HG02870 (cell line): ENCODE data around the gene PDPN.

Source experiments
- ATAC-seq: cut with Tn5 transposase; IDR thresholded peaks from one replicate; pipeline ENCODE4 v1.9.1; 2021; ENCODE audit warnings: mild to moderate bottlenecking, moderate library complexity; ENCODE audit not compliant: unreplicated experiment

Gene PDPN

DNA sequence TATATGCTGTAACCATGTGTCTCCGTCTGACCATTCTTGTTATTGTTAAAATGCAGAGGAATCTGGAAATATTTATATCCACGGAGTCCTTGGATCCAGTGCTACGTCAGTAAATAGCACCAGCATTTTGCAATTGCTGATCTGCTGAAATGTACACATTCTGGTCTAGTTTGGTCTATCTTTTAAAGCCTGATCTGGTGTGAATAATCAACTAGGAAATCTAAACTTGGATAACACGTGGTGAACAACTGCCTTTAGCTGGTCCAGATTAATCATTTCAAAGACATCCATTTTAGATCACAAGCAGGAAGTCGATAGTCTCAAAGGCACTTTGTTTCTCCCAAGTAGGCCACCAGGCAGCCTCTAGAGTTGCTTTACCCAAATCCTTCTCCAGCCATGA is 32.6 kb downstream of the PDPN start:
- ATAC-seq: no peak

DNA sequence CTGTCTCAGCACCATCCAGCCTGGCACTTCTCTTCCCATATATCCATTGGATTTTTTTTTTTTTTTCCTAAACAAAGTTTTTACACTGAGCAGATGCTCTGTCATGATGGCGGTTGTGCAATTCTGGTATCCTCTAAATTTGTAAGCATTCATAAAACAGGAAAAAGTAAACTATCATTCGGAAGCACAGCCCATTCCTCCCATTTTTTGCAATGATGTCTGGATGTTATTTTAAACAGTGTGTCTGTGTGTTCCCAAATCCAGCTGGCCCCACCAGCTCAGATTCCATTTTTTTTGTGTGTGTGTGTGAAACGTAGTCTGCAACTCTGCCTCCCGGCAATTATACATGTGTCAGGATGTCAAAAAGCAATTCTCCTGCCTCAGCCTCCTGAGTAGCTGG is 33.5 kb downstream of the PDPN start:
- ATAC-seq: no peak

- no peak for ATAC-seq
These were observed 34.1 kb downstream of the PDPN start for GRCh38 chr1:13617773-13618172.

DNA sequence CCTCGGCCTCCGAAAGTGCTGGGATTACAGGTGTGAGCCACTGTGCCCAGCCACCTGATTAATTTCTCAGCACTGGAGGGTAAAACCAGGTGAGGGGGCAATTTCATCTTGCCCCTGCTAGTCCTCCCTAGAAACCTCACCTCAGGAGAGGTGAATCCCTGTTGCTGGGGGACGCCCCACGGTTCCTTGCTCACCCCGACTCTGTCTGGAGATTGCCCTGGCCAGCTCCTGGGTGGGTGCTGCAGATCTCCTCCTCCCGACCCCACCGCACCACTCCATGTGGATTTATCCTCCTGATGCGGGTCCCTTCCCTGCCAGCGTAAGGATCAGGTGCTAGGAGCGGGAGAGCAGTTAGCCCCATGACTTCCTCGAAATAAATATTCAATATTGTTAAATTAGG is 34.9 kb downstream of the PDPN start:
- no peak for ATAC-seq

- no peak for ATAC-seq
These were observed 36.3 kb downstream of the PDPN start for GRCh38 chr1:13619909-13620308.

DNA sequence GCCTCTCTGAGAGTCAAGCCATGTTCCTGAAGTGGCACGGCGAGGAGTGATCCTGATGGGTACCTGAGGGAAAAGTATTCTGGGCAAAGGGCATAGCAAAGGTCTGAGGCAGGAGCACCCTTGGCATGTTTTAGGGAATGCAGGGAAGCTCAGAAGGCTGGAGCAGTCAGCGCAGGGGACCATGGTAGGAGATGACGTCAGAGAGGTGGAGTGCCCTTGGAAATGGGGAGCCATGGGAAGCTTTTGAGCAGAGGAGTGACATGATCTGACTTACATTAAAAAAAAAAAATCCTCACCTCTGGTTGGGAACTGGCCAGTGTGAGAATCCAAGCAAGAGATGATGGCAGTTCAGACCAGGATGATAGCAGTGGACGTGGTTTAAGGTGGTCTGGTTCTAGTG is 37.2 kb downstream of the PDPN start:
- no peak for ATAC-seq

DNA sequence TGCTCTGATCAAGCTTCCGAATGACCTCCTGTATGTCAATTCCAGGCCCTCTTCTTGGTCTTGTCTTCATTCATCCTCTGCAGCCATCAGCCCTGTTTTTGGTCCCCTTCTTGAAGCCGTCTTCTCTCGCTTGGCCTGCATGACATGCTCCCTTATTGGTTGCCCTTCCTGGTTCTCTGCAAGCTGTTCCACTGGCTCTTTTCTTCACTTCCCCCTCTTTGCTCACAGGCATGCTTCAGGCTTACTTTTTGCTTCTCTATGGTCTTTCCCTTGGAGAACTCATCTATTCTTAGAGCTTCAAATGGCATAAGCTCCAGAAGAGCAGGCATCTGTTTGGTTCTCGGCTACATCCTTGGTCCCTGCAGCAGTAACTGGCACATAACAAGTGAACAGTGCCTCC is 38.8 kb downstream of the PDPN start:
- no peak for ATAC-seq

DNA sequence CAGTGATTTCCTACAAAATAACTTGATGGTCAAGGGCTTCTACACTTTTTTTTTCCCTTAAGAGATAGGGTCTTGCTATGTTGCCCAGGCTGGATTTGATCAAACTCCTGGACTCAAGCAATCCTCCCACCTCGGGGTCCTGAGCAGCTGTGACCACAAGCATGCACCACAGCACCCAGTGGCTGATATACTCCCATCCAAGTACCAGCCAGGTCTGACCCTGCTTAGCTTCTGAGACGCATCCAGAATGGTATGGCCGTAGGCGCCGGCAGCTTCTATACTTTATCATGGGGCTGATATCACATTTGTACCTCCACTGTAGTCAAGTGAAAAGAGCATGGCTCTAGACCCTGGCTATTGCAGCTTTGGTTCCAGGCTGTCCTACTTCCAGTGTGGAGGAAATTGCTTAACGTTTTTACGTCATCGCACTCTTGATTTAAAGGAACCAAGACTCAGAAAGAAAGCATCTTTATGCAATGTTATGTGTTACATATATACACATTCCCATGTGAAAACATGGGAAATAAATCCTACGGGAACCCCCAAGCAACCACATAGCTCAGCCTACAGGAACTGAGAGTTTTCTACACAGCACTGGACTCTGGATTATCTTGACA is 39.5 kb downstream of the PDPN start:
- ATAC-seq: no peak

GRCh38 chr1:13624526-13624925 is 40.9 kb downstream of the PDPN start:
- no peak for ATAC-seq

DNA sequence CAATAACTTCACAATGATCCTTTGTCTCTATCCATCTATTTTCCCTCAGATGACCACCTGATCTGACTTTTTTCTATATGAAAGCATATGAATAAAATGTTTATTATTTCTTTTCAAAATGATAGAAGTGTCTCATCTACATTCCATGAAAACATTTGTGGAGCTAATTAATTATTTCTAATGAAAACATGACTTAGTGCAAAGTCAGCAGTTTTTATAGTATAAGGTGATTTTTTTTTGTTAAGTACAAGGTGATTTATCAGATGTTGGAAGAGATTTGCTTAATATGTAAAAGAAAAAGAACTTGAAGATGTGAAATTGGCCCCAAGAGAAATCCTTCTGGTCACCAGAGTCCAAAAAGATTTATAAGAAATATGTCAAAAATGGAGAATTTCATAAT is 43.5 kb downstream of the PDPN start:
- ATAC-seq: no peak

DNA sequence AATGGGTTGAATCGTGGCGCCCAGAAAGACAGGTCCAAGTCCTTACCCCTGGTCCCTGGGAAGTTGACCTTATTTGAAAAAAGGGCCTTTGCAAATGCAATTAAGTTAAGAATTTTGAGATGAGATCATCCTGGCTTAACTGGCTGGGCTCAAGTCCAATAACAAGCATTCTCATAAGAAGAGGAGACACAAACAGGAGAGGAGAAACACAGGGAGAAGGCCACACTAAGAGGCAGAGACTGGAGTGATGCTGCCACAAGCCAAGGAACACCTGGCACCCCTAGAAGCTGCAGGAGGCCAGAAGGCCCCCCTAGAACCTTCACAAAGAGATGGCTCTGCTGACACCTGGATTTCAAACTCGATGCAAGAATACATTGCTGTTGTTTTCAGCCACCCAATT is 44.6 kb downstream of the PDPN start:
- no peak for ATAC-seq

GRCh38 chr1:13628711-13629110 is 45.1 kb downstream of the PDPN start:
- no peak for ATAC-seq

DNA sequence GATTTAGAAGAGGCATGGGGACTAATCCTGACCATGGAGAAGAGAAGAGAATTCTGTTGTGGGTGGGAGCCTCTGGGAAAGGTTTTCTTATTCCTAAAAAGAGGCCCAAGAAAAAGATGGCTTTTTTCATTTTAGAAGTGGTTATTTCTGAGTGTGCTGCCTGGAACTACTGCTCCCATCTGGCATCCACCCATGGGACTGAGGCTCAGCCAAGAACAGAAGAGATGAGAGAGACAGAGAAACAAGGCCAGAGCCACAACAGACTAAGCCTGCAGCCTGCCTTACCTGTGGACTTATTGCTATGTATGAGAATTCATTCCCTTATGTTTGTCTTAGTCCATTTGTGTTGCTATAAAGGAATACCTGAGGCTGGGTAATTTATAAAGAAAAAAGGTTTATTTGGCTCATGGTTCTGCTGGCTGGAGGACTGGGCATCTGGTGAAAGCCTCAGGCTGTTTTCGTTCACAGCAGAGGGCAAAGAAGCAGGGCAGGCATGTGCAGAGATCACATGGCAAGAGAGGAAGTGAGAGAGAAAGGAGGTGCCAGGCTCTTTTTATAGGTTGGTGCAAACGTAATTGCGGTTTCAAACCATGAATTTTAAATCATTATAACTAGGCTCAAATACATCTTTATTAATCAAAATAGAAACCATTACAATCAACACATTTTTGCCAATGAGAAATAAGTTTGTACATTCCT is 58.8 kb downstream of the PDPN start:
- ATAC-seq: no peak

DNA sequence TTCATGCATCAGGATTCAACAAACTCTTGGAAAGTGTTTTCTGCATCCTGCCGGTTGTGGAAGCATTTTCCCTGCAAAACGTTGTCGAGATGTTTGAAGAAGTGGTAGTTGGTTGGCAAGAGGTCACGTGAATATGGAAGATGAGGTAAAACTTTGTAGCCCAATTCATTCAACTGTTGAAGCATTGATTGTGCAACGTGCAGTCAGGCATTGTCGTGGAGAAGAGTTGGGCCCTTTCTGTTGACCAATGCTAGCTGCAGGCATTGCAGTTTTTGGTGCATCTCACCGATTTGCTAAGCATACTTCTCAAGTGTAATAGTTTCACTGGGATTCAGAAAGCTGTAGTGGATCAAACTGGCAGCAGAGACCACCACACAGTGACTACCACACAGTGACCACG is 59.4 kb downstream of the PDPN start:
- no peak for ATAC-seq

- no peak for ATAC-seq
These were observed 62.9 kb downstream of the PDPN start for GRCh38 chr1:13646521-13646920.

DNA sequence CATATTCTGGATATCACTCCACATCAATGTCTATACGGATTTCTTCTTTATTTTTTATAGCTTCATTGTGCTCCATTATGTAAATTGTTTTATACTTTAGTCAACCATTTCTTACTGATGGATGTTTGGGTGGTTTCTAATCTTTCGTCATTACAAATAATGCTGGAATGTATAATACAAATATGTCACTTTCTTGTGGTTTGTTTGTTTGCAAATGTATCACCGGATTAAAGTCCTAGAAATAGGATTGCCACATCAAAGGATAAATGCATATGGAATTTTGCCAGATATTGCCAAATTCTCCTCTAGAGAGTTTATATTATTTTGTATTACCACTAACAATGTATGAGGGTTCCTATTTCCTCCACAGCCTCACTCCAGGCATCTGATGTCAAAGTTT is 67.6 kb downstream of the PDPN start:
- no peak for ATAC-seq

DNA sequence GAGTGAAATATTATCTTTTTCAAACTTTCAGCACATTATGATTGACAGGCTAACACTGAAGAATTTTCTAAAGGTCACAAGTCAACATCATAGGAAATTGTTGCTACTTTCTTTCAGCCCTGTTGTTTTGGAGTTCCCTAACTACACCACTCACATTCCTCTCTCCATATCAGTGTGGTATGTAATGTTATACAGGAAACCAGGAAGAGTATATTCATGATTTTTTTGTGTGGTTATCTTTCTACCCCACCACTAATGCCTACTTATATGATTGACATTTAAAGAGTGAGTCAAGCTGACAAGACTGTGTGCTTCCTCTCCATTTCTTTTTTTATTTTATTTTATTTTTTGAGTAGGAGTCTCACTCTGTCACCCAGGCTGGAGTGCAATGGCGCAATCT is 68.6 kb downstream of the PDPN start:
- ATAC-seq: no peak

GRCh38 chr1:13661539-13661938 is 77.9 kb downstream of the PDPN start:
- ATAC-seq: no peak

DNA sequence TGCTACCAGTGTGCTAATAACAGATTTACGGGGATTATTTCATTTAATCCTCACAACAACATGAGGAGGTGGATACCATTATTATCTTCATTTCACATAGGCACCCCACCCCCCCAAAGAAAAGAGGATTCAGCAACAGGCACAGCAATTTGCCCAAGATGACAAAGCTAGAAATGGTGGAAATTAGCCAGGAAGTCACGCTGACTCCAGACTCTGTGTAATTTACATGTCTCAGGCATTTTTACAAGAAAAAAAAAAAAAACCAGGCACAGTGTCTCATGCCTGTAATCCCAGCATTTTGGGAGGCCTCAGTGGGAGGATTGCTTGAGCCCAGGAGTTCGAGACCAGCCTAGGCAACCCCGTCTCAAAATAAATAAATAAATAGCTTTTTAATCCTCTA is 78.9 kb downstream of the PDPN start:
- no peak for ATAC-seq

DNA sequence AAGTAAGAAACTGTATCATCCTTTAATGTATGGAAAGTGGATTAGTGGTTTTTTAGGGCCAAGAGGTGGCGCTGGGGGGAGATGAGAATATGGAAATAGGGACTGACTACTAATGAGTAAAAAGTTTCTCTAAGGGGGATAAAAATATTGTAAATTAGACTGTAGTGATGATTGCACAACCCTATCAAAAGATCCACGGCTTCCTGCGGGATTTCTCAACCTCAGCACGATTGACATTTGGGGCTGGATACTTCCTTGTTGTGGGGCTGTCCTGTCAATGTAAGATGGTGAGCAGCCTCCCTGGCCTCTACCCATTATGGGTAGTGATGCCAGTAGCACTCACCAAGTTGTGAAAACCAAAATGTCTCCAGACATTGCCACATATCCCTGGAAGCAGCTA is 80.3 kb downstream of the PDPN start:
- no peak for ATAC-seq

- ATAC-seq: no peak
These were observed 80.8 kb downstream of the PDPN start for GRCh38 chr1:13664451-13664850.

- no peak for ATAC-seq
These were observed 82.7 kb downstream of the PDPN start for GRCh38 chr1:13666317-13666716.
